Natural killer cell (primary cell): Measurements from ENCODE around the gene AJM1. TPM values are rescaled to one million over a fixed set of nuclear protein-coding genes. Genes with fewer than 3 reads are reported as not detected.

ENCODE experiments used
- ATAC-seq, 3 donors: fragments of 150-1000 bp in 2 of 3; fragments of 200-7000 bp in 1 of 3; cut with Tn5 transposase; 1 replicate in 1 of 3; 2 replicates in 2 of 3; pipeline ENCODE4 v1.10.0; 2021; ENCODE audit warnings: mild to moderate bottlenecking in 2 of 3, moderate library complexity in 2 of 3
- DNase-seq, 2 donors: peaks; one replicate each; pipeline versions ENCODE4 v3.0.0 to v3.0.0-alpha.2; 2013 to 2021; ENCODE audit warnings: mixed read lengths in 1 of 2
- H3K27ac ChIP-seq: one replicate; pipeline ENCODE4 v1.5.1; 2013; ENCODE audit warnings: mild to moderate bottlenecking, low read length
- H3K27me3 ChIP-seq: one replicate; pipeline ENCODE4 v1.6.1; 2013; ENCODE audit warnings: low read length; ENCODE audit not compliant: control insufficient read depth, insufficient read depth
- H3K36me3 ChIP-seq: one replicate; pipeline ENCODE4 v1.6.1; 2013; ENCODE audit warnings: low read length; ENCODE audit not compliant: control insufficient read depth, insufficient read depth
- H3K4me1 ChIP-seq: one replicate; pipeline ENCODE4 v1.6.1; 2013; ENCODE audit warnings: low read length; ENCODE audit not compliant: control insufficient read depth, insufficient read depth
- H3K4me3 ChIP-seq: one replicate; pipeline ENCODE4 v1.5.1; 2013; ENCODE audit warnings: low read length
- H3K9me3 ChIP-seq: one replicate; pipeline ENCODE4 v1.6.1; 2013; ENCODE audit warnings: low read length; ENCODE audit not compliant: control insufficient read depth, insufficient read depth
- H3K27ac Mint-ChIP-seq, 2 donors: one replicate each; pipeline ENCODE4 v1.8.0; 2022; ENCODE audit warnings: mild to moderate bottlenecking in 2 of 2, mixed read lengths in 2 of 2, moderate library complexity in 1 of 2
- H3K27me3 Mint-ChIP-seq, 2 donors: one replicate each; pipeline ENCODE4 v1.8.0; 2022; ENCODE audit warnings: low read depth in 2 of 2, mixed read lengths in 2 of 2
- H3K36me3 Mint-ChIP-seq: one replicate; pipeline ENCODE4 v1.8.0; 2022; ENCODE audit warnings: mixed read lengths
- H3K4me1 Mint-ChIP-seq, 2 donors: one replicate each; pipeline ENCODE4 v1.8.0; 2022; ENCODE audit warnings: mixed read lengths in 2 of 2
- H3K4me3 Mint-ChIP-seq: one replicate; pipeline ENCODE4 v1.8.0; 2022; ENCODE audit warnings: mild to moderate bottlenecking, moderate library complexity, mixed read lengths
- H3K9me3 Mint-ChIP-seq, 2 donors: one replicate each; pipeline ENCODE4 v1.8.0; 2022; ENCODE audit warnings: mixed read lengths in 2 of 2
- WGBS: methylation state at CpG from one replicate; pipeline ENCODE4 v1.1.7; 2013; ENCODE audit warnings: missing lambda C conversion rate; ENCODE audit not compliant: insufficient coverage; 5-methylcytosine and 5-hydroxymethylcytosine counted together
- intact Hi-C: fragments of 100-400 bp; cut with micrococcal nuclease; formaldehyde crosslinking; loops from one replicate; pipeline ENCODE4 v1.14.2; 2022
- total RNA-seq, 4 donors: library from RNA; stranded (reverse); fragments of 120-200 nt in 1 of 4; gene quantifications; one replicate each; pipeline versions ENCODE4 v1.2.3 to v1.2.4, GENCODE V29; 2013 to 2022
- TF ChIP-seq, protein P1 (sequence below): fragments of 200-600 bp; IDR thresholded peaks from one replicate; pipeline ENCODE4 v1.8.0; 2022; ENCODE audit warnings: antibody characterized with exemption

Gene AJM1
- total RNA-seq, 3 donors from 2014 or later (not counting 1 experiment from before 2014, with no cell fraction given), result 26.6 to 35.6 (median 31.5) TPM

DNA sequence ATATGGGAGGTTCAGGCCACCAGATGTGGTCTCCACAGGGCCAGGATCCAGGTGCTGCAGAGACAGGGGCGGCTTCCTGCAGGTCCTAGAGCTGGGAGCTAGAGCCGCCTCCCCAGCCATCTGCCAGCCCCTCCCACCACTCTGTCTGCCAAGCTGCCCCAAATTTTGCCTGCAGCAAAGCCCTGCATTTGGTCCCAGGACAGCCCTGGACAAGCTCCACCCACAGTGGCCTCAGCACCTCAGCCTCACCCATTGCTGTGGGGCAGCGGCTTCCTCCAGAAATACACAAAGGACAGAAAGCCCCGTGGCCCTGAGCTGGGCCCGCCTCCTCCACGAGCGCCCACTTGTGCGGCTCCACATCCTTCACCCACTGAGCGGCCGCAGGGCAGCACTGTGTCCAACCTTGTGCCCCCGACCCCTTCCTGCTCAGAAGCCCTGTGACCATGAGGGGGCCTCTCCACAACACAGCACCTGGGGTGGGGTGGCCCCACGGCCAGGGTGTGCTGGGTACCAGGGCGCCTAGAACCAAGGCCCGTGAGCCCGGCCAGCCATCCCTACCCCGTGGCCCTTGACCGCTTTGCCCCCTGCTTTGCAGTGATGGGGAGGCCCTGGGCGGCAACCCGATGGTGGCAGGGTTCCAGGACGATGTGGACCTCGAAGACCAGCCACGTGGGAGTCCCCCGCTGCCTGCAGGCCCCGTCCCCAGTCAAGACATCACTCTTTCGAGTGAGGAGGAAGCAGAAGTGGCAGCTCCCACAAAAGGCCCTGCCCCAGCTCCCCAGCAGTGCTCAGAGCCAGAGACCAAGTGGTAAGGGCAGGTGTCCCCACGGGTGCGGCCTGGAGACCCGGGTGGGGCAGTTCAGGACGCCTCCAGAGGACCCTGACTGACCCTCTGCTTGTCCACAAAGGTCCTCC is 3.7 kb upstream of the AJM1 start:
- H3K9me3 Mint-ChIP-seq, result no peaks in the 10 kb centered on the region
- no peaks in the 10 kb centered on the region for H3K36me3 Mint-ChIP-seq
- Histone ChIP-seq H3K27me3 (no peaks in the 10 kb centered on the region), H3K4me3 (no peak overlapping the region), H3K4me1 (peaks cover 19% of the 10 kb centered on the region), H3K9me3 (no peaks in the 10 kb centered on the region), H3K36me3 (peaks cover 11% of the 10 kb centered on the region), H3K27ac (no peak overlapping the region)
- ATAC-seq (no peak), DNase-seq (no peak)
- H3K27ac Mint-ChIP-seq, result no peak overlapping the region
- TF ChIP-seq, protein P1, sequence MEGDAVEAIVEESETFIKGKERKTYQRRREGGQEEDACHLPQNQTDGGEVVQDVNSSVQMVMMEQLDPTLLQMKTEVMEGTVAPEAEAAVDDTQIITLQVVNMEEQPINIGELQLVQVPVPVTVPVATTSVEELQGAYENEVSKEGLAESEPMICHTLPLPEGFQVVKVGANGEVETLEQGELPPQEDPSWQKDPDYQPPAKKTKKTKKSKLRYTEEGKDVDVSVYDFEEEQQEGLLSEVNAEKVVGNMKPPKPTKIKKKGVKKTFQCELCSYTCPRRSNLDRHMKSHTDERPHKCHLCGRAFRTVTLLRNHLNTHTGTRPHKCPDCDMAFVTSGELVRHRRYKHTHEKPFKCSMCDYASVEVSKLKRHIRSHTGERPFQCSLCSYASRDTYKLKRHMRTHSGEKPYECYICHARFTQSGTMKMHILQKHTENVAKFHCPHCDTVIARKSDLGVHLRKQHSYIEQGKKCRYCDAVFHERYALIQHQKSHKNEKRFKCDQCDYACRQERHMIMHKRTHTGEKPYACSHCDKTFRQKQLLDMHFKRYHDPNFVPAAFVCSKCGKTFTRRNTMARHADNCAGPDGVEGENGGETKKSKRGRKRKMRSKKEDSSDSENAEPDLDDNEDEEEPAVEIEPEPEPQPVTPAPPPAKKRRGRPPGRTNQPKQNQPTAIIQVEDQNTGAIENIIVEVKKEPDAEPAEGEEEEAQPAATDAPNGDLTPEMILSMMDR, result no peak
- 92% methylated on average over 29 of the region's 29 CpGs for WGBS
- H3K4me3 Mint-ChIP-seq, result no peak overlapping the region
- H3K4me1 Mint-ChIP-seq, result peaks cover 7 to 16% of the 10 kb centered on the region in 2 donors
- no peaks in the 10 kb centered on the region for H3K27me3 Mint-ChIP-seq
- intact Hi-C loops, result no loop called here

DNA sequence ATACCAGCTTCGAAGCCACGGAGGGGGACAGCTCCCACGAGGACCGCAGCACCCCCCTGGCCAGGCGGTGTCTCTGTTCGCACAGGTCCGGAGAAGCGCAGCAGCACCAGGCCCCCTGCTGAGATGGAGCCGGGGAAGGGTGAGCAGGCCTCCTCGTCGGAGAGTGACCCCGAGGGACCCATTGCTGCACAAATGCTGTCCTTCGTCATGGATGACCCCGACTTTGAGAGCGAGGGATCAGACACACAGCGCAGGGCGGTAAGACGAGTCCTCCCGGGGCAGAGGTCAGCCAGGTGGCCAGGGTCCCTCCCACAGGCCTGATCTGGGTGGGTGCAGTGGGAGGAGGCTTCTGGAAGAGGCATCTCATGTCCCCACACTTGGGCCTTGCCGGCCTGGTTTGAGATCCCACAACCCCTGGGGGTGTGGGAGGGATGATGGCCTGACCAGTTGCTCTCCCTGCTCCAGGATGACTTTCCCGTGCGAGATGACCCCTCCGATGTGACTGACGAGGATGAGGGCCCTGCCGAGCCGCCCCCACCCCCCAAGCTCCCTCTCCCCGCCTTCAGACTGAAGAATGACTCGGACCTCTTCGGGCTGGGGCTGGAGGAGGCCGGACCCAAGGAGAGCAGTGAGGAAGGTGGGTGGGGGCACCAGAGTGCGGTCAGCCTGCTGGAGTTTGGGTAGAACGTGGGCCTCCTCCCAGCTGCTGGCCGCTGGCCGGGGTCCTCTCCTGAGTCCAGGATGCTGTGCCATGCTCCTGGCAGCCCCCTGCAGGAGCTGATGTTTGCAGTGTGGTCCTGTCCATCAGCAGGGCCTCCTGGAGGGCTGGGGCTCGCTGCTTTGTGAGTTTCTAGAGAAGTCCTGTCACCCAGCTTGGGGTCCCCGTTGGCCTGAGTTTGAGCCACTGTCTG is 2.8 kb upstream of the AJM1 start:
- Histone ChIP-seq H3K27me3 (no peaks in the 10 kb centered on the region), H3K36me3 (peaks cover 11% of the 10 kb centered on the region), H3K27ac (no peak overlapping the region), H3K4me1 (peaks cover 27% of the 10 kb centered on the region), H3K4me3 (no peak overlapping the region), H3K9me3 (no peaks in the 10 kb centered on the region)
- H3K9me3 Mint-ChIP-seq, result no peaks in the 10 kb centered on the region
- H3K36me3 Mint-ChIP-seq, result no peaks in the 10 kb centered on the region
- peak overlapping the region; percentile 51 for H3K4me3 Mint-ChIP-seq
- TF ChIP-seq, protein P1, result no peak
- peaks cover 11 to 20% of the 10 kb centered on the region in 2 donors for H3K4me1 Mint-ChIP-seq
- intact Hi-C loops, result loop anchor here (5.0 to 10.0 kb wide), 3 partner anchors 32 to 305 kb away; partner anchors contain the start of gene RABL6
- H3K27me3 Mint-ChIP-seq, result no peaks in the 10 kb centered on the region
- H3K27ac Mint-ChIP-seq, result peak overlapping the region in 1 of 2 donors; percentile 2
- ATAC-seq (no peak), DNase-seq (no peak)
- WGBS, result 94% methylated on average over 36 of the region's 36 CpGs

DNA sequence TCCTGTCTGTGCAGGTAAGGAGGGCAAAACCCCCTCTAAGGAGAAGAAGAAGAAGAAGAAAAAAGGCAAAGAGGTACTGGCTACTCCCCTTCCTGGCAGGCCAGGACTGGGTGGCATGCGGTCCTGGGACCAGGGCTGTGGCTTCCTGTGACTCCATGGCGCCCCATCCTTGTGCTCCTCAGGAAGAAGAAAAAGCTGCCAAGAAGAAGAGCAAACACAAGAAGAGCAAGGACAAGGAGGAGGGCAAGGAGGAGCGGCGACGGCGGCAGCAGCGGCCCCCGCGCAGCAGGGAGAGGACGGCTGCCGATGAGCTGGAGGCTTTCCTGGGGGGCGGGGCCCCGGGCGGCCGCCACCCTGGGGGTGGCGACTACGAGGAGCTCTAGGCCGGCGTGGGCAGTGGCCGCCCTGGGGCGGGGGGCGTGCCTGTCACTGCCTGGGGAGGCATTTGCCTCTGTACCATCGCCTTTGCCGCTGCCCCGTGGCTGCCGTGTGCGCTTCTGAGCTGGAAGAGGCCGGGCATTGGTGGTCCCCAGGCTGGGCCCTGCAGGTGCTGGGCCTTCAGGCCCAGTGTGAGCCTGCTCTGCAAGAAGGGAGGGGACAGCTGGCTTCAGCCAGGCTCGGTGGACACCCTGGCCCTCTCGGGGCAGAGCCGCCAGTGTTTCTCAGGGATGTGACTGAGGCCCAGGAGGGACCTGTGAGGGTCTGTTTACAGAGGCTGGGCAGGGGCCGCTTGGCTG is 2.0 kb upstream of the AJM1 start:
- H3K27ac Mint-ChIP-seq, result peak overlapping the region in 1 of 2 donors; percentile 2
- H3K4me3 ChIP-seq, result no peak overlapping the region
- WGBS, result 93% methylated on average over 32 of the region's 32 CpGs
- H3K4me1 Mint-ChIP-seq, result peaks cover 11 to 20% of the 10 kb centered on the region in 2 donors
- no peak overlapping the region for H3K27ac ChIP-seq
- DNase-seq, result no peak
- intact Hi-C loops, result loop anchor here (5.0 to 10.0 kb wide), 3 partner anchors 33 to 306 kb away; partner anchors contain the start of gene RABL6
- H3K9me3 Mint-ChIP-seq, result no peaks in the 10 kb centered on the region
- peaks cover 13% of the 10 kb centered on the region for H3K36me3 ChIP-seq
- no peaks in the 10 kb centered on the region for H3K9me3 ChIP-seq
- TF ChIP-seq, protein P1, result no peak
- no peaks in the 10 kb centered on the region for H3K27me3 Mint-ChIP-seq
- H3K27me3 ChIP-seq, result peaks cover 3% of the 10 kb centered on the region
- ATAC-seq, result no peak
- peak overlapping the region; percentile 51 for H3K4me3 Mint-ChIP-seq
- peaks cover 31% of the 10 kb centered on the region for H3K4me1 ChIP-seq
- H3K36me3 Mint-ChIP-seq, result no peaks in the 10 kb centered on the region
